T1000 (cell line): ENCODE results near the gene NDUFAF2.
"Not testable (repeated sequence)": the region's sequence is repeated elsewhere in the genome, so short reads cannot be mapped to it uniquely, and the experiment has no call there.

Experiments used
- DNase-seq: peaks from one replicate; lab custom pipeline; 2025; ENCODE audit warnings: mixed read lengths; lab: John Stamatoyannopoulos, UW

Gene NDUFAF2

GRCh38 chr5:60993425-60993824, 48.4 kb downstream of the NDUFAF2 start:
- DNase-seq = no peak

DNA sequence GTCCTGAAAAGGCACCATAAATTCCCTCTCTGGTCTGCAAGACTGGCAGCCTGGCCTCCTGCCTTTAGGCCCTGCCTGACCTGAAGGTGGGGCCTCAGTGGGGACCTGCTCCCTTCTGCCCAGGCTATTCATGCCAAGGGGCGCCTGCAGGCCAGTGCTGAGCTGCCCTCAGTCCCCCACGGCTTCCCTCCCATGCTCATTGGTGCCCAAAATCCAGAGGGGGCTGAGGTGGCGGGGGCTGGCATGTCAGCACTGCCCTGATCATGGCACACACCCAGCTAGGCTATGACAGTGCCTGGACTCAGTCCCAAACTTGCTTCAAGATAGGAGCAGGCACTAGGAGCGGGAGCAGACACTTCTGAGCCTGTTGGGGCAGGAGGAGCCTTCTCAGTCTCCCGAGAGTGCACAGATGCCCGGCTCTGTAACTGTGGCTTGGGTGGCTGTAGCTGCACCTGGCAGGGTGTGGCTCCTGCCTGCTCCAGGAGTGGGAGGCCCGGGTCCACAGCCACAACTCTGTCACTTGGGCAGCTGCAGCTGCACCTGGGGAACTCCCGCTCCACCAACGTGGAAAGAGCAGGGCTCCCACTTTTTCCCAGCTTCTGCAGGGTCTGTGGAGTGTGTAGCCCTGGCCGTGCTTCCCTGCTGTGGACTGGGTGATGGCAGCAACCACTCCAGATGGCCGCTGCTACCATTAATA, 49.0 kb downstream of the NDUFAF2 start:
- DNase-seq = no peak

GRCh38 chr5:60996368-60996767, 51.4 kb downstream of the NDUFAF2 start:
- DNase-seq = no peak

DNA sequence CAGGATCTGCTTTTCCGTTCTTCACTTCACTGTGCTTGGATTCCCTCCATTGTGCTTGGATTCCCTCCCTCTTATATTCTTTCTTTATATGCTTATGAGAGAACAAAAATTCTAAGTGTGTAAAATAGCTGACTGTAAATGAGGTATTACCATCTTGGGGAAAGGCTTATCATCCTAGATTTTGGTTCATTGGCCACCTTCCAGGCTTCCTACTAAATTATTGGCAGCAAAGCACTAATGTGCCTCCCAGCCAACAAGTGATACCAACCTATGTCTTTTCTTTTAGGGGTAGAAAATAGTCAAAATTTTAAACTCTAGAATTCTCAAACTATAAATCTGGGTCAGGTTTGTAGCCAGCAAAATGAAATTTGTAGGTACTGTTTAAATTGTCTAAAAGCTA, 52.7 kb downstream of the NDUFAF2 start:
- no peak for DNase-seq

- no peak for DNase-seq
Observed at GRCh38 chr5:61000887-61001286, 55.9 kb downstream of the NDUFAF2 start.

DNA sequence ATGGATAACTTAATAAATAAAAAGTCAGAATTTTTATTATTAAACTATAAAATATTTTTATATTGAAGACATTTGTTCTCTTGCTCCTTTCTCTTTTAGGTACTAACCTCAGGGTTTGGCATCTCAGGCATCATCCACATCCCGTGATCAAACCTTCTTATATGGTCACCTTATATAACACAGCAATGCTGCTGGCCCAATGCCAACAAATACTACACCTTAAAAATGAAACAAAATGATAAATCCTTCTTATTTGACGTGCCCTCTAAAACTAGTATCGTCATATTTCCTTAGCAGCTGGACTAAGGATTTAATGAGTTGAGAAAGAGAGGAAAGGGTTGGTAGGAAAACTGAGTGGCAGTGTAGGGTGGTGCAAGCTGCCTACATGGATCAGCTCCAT, 56.6 kb downstream of the NDUFAF2 start:
- DNase-seq = no peak

DNA sequence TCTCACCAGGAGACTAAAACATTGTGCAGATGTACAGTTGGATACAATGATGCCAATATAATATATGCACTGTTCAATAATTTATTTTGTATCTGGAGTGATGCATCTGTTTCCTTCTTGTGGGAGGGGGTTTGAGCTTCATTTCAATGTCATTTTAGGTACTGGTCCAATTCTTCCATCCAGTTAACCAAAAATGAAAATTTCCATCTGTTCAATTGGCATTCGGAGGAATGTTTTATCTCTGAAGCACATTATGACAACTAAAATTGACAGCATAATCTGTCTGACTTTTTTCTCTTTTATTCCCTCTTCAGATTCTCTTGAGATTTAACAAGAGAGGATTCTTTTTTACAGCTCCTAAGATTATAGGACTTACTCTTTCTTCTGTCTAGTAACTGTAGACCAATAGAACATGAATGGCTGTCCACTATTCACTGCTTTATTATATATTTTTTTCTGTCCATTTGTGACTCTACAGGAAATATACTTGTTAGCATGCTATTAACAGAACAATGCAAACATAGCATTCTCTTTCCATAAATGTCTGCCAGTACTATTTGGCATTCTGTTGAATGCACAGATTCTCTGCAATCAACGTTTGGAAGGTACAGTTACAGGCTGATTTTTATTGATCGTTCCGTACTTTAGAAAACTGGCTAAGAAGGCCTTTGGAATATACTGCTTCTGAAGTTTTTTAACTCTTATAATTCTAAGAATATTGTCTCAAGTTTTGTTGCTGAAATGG, 57.8 kb downstream of the NDUFAF2 start:
- no peak for DNase-seq

GRCh38 chr5:61004448-61004847, 59.4 kb downstream of the NDUFAF2 start:
- no peak for DNase-seq

GRCh38 chr5:61009907-61010306, 64.9 kb downstream of the NDUFAF2 start:
- DNase-seq = no peak

DNA sequence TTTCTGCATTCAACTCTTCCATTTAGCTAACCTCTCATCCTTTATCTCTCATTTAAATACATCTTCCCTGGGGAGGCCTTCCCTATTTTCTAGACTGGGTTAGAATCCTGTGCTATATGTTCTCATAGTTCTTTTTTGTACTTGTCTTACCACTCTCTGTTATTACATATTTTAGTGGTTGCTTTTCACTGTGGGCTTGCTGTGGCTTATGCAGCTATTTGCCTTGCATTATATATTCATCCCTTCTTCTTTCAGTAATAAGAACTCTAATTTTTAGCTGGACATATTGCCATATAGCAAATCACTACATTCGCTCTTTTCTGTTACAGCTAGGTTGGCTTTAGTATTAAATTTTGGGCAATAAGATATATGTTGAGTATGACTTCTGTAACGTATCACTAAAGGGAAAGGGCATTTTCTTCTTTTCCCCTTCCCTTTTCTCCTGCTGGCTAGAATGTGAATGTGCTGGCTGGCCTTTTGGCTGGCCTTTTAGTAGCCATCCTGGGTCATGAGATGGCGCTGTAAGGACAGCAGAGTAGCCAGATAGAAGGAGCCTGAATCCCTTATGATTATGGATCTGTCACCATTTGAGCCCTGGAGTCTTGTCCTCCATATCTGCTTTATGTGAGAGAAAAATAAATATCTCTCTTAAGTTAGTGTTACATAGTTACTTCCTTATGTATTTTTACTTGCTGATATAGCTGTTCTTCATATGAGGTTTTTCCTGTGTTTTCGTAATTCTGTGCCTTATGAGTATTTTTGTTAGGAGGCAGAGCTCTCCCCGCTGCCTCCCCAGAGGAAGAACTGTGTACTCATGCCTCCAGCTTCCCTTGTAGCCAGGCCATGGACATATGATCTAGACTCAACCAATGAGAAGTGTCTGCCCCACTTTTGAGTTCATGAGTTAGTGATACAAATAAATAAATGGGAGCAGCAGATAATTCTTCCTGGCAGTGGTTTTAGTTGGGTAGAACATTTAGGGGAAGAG, 65.8 kb downstream of the NDUFAF2 start:
- no peak for DNase-seq

DNA sequence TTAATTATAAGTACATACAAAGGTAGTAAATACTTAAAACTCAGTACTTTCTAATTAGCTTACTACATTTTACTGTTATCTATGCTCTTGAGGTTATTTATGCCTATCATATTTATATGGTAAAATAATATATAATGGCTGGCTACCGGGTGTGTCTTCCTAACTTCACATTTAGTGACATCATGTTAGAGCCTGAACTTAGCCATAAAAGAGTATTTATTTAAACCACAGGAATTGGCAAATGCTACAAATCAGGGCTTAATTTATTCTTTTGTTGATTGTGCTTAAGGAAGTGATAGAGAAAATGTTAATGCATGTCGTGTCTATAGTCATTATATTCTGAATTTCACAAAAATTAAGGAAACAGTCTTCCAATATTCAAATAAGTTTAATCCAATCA, 73.1 kb downstream of the NDUFAF2 start:
- DNase-seq = no peak

- DNase-seq = no peak
Observed at GRCh38 chr5:61019642-61020041, 74.6 kb downstream of the NDUFAF2 start.

DNA sequence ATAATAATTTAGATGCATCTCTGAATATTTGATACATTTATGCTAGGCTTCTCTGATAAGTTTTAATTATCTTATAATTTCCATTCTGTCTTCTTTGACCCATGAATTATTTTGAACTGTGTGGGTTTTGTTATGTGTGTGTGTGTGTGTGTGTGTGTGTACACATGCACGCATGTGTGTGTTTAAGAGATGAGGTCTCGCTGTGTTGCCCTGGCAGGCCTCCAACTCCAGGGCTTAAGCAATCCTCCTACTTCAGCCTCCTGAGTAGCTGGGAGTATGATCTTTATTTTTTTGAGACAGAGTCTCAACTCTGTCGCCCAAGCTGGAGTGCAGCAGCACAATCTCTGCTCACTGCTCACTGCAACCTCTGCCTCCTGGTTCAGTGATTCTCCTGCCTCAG, 75.4 kb downstream of the NDUFAF2 start:
- DNase-seq = no peak

- no peak for DNase-seq
Observed at GRCh38 chr5:61023131-61023530, 78.1 kb downstream of the NDUFAF2 start.

GRCh38 chr5:61026004-61026403, 81.0 kb downstream of the NDUFAF2 start:
- no peak for DNase-seq

DNA sequence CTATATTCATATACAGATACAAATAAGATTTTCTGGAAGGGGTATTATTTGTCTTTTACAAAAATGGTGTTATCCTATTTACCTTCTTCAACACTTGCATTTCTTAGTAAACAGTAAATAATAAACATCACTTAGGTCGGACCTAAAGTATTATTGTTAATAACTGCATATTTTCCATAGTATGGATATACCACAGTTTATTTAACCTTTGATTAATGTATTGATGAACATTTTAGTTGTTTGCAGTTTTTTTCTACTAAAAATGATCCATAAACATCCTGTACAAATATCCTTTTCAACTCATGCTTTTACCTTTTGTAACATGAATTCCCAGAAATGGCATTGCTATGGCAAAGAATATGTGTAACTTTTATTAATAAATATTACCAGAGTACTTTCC, 83.4 kb downstream of the NDUFAF2 start:
- no peak for DNase-seq

DNA sequence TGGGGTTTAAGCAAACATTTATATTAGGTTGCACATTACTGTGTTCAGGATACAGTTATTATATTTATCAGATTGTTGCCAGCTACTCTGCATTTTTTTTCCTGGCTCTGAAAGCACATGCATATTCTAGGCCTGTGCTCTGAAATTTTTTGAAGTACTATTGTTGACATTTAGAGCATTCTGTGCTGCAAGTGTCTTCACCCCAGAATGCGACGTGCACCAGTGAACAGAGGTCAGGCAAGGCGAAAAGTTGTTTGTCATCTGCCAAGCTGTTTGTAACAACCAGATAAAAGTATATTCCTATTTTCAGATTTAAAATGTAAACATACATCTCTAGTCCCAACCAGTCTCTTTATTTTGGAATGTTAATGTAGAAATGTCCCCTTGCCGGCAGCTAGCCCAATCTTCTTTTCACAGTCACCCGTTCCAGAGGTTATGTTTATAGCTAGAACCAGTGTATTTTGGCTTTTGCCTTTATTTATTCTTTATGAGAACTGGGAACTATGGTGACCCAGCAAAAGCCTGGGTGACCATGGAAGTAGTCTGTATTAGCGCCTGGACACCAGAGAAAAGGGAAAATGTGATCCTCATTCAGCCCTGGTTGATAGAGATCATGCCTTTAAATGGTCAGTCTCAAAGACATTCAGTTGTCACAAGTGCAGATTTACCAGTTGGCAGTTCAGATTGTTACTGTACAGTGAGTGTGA, 84.6 kb downstream of the NDUFAF2 start:
- no peak for DNase-seq

DNA sequence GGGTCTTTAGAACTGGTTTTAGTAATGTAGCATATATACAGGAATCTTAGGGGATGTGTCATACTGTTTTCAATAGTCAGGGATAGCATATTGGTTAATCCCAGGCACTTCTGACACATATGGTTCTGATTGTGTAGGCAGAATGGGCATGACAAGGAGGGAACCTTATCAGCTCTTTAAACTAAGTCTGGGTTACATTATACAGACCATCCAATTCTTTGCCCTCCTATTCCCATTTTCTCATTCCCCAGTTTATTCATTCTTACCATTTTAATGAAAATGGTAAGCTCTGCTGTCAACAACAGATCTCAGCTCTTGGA, 85.1 kb downstream of the NDUFAF2 start:
- no peak for DNase-seq

DNA sequence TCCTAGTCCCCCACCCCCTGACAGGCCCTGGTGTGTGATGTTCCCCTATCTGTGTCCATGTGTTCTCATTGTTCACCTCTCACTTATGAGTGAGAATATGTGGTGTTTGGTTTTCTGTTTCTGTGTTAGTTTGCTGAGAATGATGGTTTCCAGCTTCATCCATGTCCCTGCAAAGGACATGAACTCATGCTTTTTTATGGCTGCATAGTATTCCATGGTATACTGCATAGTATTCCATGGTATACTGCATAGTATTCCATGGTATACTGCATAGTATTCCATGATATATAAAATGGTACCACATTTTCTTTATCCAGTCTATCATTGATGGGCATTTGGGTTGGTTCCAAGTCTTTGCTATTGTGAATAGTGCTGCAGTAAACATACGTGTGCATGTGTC, 86.3 kb downstream of the NDUFAF2 start:
- DNase-seq = not testable (repeated sequence)

DNA sequence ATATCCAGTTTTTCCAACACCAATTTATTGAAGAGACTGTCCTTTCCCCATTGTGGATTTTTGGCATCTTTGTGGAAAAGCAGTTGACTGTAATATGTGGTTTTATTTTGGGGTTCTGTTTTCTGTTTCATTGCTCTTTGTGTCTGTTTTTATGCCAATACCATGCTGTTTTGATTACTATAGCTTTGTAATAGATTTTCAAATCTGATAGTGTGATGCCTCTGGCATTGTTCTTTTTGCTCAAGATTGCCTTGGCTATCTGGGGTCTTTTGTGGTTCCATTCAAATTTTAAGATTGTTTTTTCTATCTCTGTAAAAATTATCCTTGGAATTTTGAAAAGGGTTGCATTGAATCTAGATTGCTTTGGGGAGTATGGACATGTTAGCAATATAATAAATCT, 99.5 kb downstream of the NDUFAF2 start:
- DNase-seq = no peak

DNA sequence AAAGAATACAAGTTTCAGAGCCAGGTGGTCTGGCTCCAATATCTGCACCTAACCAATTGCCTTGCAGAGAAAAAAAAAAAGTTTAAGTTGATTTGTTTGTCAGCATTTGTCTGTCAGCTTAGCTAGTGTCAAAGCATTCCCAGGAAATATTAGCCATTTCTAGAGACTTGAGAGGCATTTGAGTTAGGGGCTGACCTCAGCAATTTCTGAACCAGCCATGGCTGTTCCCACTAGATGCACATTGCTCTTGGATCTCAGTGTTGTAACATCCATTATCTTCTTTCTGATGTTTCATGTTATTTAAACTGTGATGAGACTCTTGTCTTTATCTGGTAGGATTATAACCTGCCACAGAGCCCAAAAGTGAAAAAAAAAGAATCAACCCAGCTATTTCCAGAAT, 102.3 kb downstream of the NDUFAF2 start:
- no peak for DNase-seq

DNA sequence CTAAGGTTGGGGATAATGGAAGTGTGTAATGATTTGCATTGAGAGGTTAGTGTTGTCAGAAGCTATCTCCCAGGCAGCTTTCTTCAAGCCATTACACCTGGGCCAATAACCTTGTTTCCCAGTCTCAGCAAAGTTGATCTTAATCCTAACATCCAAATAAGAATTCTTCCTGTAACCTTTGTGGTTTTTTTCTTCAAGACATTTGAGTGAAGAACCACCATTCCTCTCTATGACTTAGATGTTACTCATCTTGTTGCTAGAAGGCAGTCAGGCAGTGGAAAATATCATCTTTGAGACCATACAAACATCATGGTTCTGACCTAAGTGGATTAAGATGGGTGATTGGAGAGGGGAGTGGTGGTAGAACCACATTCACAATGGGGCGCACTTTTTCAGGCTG, 103.5 kb downstream of the NDUFAF2 start:
- DNase-seq = no peak
